VCaP (cell line): ENCODE data around the gene TSHR.
A peak's percentile ranks its signal among the peaks of the same experiment; 100 is the strongest.

Source experiments
- H3K27ac ChIP-seq: fragments of 450-650 bp; 2 replicates; pipeline ENCODE4 v1.5.1; 2017
- TF ChIP-seq, protein P1 (sequence below): fragments of 450-650 bp; conservative IDR thresholded peaks from 2 replicates; pipeline ENCODE4 v1.5.1; 2017; ENCODE audit warnings: mild to moderate bottlenecking, moderate library complexity

Gene TSHR

DNA sequence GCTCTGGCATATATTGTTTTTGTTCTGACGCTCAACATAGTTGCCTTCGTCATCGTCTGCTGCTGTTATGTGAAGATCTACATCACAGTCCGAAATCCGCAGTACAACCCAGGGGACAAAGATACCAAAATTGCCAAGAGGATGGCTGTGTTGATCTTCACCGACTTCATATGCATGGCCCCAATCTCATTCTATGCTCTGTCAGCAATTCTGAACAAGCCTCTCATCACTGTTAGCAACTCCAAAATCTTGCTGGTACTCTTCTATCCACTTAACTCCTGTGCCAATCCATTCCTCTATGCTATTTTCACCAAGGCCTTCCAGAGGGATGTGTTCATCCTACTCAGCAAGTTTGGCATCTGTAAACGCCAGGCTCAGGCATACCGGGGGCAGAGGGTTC is 188.4 kb downstream of the TSHR start:
- TF ChIP-seq, protein P1, sequence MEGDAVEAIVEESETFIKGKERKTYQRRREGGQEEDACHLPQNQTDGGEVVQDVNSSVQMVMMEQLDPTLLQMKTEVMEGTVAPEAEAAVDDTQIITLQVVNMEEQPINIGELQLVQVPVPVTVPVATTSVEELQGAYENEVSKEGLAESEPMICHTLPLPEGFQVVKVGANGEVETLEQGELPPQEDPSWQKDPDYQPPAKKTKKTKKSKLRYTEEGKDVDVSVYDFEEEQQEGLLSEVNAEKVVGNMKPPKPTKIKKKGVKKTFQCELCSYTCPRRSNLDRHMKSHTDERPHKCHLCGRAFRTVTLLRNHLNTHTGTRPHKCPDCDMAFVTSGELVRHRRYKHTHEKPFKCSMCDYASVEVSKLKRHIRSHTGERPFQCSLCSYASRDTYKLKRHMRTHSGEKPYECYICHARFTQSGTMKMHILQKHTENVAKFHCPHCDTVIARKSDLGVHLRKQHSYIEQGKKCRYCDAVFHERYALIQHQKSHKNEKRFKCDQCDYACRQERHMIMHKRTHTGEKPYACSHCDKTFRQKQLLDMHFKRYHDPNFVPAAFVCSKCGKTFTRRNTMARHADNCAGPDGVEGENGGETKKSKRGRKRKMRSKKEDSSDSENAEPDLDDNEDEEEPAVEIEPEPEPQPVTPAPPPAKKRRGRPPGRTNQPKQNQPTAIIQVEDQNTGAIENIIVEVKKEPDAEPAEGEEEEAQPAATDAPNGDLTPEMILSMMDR = no peak
- H3K27ac ChIP-seq = no peak overlapping the region

DNA sequence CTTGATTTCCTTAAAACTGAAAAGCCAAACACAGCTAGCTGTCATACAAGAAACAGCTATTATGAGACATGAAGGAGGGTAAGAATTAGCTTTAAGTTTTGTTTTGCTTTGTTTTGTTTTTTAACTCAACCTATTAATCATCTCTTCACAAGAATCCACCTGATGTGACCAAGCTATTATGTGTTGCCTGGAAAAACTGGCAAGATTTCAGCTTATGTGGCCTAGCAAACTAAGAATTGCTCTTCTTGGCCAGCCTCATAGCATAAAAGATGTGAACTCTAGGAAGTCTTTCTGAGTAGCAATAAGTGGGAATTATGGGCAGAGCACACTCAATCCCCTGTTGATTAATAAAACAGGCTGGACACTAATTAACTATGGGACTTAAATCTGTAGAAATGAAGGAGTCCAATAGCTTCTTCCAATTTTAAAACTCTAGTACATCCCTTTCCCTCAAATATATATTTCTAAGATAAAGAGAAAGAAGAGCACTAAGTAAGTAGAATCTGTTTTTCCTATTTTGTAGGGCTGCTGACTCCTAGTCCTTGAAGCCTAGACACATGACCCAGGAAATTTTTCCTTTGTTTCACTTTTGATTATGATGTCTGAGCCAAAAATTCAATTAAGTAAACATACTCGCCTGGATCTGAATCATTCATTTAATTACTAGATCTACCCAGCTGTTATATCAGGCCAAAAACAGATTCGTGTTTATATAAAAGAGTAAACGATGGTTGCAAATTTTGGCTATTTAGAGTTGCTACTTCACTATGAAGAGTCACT is 189.6 kb downstream of the TSHR start:
- H3K27ac ChIP-seq = peak overlapping the region; percentile 35
- TF ChIP-seq, protein P1 = no peak

DNA sequence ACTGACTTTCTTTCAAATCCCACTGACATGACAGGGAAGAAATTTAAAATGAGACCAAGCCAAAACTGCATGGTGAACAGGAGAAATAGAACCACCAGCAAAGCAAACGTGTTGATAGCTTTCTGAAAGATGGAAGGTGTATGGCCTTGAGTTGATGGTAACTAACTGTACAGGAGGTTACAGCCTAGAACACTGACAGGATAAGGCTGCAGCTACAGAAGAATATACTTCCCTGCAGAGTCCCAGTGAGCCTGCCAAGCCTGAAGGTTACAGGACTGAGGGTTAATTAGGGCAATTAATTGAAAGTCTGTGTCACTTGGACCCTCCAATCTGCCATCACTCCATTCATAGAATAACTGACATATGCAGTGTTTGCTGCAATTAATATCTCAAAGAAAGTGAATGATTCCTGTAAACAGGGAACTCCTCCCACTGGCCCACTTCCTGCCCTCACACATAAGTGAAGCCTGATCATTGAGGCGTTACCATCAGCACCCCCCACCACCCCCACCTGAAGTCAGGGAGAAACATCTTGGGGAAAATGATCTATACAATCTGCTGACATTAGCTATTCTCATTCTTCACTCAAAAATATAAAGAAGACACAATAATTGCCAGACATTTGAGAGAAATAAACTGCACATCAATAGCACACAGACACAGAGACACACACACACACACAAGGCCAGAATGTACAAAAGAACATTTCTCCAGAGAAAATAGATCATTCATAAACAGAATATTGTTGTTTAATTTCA is 191.9 kb downstream of the TSHR start:
- TF ChIP-seq, protein P1 = no peak
- H3K27ac ChIP-seq = no peak overlapping the region

DNA sequence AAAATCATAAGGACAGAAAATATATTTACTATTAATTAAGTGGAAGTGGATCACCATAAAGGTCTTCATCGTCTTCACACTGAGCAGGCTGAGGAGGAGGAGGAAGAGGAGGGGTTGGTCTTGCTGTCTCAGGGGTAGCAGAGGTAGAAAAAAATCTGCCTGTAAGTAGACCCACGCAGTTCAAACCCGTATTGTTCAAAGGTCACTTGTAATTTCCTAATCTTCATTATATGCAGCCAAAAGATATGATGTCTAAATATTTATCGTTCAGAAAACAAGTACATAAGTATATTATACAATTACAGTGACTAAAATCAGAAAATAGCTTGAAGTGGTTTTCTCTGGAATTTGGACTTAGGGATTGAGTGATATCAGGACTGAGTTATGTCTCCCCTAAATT is 193.2 kb downstream of the TSHR start:
- TF ChIP-seq, protein P1 = no peak
- no peak overlapping the region for H3K27ac ChIP-seq

DNA sequence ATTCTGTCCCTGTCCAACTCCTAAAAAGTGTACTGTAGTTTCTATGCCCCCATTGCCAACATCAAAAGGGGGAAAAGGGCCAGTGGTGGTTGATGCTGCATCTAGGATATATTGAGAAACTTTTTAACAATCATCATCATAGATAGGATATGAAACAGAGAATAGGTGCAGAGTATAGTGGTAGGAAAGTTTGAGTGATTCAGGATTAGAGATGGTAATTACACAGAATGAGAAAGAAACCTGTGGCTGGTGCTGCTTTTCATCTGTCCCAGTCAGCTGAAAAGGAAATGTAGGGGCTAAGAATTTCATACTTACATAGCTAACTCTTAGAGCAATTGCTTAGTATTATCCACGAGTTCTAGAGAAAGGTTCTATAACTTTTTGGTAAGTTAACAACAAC is 197.8 kb downstream of the TSHR start:
- no peak overlapping the region for H3K27ac ChIP-seq
- TF ChIP-seq, protein P1 = no peak

DNA sequence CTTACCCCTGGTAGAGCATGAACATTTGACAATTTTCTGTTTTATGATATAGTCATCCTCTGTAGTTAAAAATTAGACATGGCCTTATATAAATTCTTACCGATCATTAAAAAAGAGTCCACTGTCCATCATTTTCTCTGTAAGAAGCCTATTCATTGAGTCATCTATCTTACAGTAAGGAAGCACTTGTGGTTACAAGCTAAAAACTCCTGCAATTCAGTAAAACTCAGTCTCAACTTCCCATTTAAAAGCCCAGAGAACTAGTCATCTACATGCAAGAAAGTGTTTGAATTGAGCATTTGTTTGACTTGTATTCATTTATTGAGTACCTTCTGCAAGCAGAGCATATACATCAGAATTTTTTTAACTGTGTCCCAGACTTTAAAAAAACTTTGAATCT is 202.0 kb downstream of the TSHR start:
- H3K27ac ChIP-seq = no peak overlapping the region
- TF ChIP-seq, protein P1 = no peak

DNA sequence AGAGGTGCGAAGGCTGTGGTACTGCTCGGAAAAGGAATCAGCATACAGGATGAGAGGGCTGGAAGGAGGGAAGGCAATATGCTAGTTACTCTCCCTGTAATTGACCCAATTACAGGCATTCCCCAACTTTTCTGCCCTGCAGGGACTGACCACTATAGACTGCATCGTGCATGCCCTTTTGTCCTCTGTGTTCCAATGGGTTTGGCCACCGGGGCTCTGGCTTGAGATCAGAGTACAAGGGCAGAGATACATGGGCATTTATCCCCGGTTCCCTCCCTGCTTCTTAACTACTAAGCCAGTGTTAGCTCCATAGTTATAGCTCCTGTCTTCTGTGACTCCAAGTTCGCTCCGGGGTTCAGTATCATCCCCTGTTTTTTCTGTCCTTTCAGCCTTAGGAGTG is 205.7 kb downstream of the TSHR start:
- H3K27ac ChIP-seq = no peak overlapping the region
- TF ChIP-seq, protein P1 = no peak
